Activated naive CD4-positive, alpha-beta T cell treated with anti-CD3 and anti-CD28 coated beads, Interleukin-2, amount 50 U/mL, for 16 hours (primary cell): ENCODE data around the gene SEMG1.

Source experiments
- DNase-seq: peaks from one replicate; pipeline ENCODE4 v3.0.0-alpha.2; 2020

The SEMG1 gene

GRCh38 chr20:45226287-45226686 is 19.5 kb downstream of the SEMG1 start:
- DNase-seq = no peak

- peak; percentile 44 for DNase-seq
Measured at GRCh38 chr20:45229264-45230056, 22.6 kb downstream of the SEMG1 start.

- no peak for DNase-seq
Measured at GRCh38 chr20:45230631-45231030, 23.8 kb downstream of the SEMG1 start.

- no peak for DNase-seq
Measured at GRCh38 chr20:45235995-45236394, 29.2 kb downstream of the SEMG1 start.

- no peak for DNase-seq
Measured at GRCh38 chr20:45238139-45238538, 31.3 kb downstream of the SEMG1 start.

GRCh38 chr20:45246109-45246508 is 39.3 kb downstream of the SEMG1 start:
- DNase-seq = no peak

GRCh38 chr20:45247865-45248264 is 41.0 kb downstream of the SEMG1 start:
- DNase-seq = no peak

GRCh38 chr20:45248609-45249008 is 41.8 kb downstream of the SEMG1 start:
- no peak for DNase-seq

- no peak for DNase-seq
Measured at GRCh38 chr20:45251884-45252560, 45.2 kb downstream of the SEMG1 start.

GRCh38 chr20:45253261-45253660 is 46.4 kb downstream of the SEMG1 start:
- no peak for DNase-seq

- DNase-seq = no peak
Measured at GRCh38 chr20:45254383-45255262, 47.8 kb downstream of the SEMG1 start, which contains the start of gene SLPI. TSS of gene SLPI (minus strand) at chr20:45254564. CDS start at chr20:45254543, 21 bp downstream.

GRCh38 chr20:45257161-45257560 is 50.3 kb downstream of the SEMG1 start:
- DNase-seq = no peak

- DNase-seq = no peak
Measured at GRCh38 chr20:45257711-45258110, 50.9 kb downstream of the SEMG1 start.

- no peak for DNase-seq
Measured at GRCh38 chr20:45258259-45258658, 51.4 kb downstream of the SEMG1 start.

- DNase-seq = no peak
Measured at GRCh38 chr20:45258664-45259063, 51.8 kb downstream of the SEMG1 start.
